Measurements from ENCODE around the gene S100A4.
"Not testable (repeated sequence)": the region's sequence is repeated elsewhere in the genome, so short reads cannot be mapped to it uniquely, and the experiment has no call there.

S100A4 gene

GRCh38 chr1:153583976-153584375, 38.4 kb upstream of the S100A4 start:
- TF ChIP-seq CTCF (IDR thresholded peaks at IDR 0.05; ENCODE audit: extremely low read depth, missing control alignments): no peak
- DNase-seq (ENCODE audit: low spot score): no peak

- DNase-seq (ENCODE audit: low spot score): not testable (repeated sequence)
Observed at GRCh38 chr1:153583514-153583913, 37.9 kb upstream of the S100A4 start.

GRCh38 chr1:153582836-153583235, 37.2 kb upstream of the S100A4 start:
- DNase-seq (ENCODE audit: low spot score): not testable (repeated sequence)

- TF ChIP-seq CTCF (IDR thresholded peaks at IDR 0.05; ENCODE audit: extremely low read depth, missing control alignments): no peak
- no peak for DNase-seq (ENCODE audit: low spot score)
Observed at GRCh38 chr1:153578936-153579335, 33.3 kb upstream of the S100A4 start.

- TF ChIP-seq CTCF (IDR thresholded peaks at IDR 0.05; ENCODE audit: extremely low read depth, missing control alignments): no peak
- DNase-seq (ENCODE audit: low spot score): no peak
Observed at GRCh38 chr1:153578490-153578889, 32.9 kb upstream of the S100A4 start.

GRCh38 chr1:153577624-153578051, 32.0 kb upstream of the S100A4 start:
- DNase-seq (ENCODE audit: low spot score): no peak
- TF ChIP-seq CTCF (IDR thresholded peaks at IDR 0.05; ENCODE audit: extremely low read depth, missing control alignments): no peak

- TF ChIP-seq CTCF (IDR thresholded peaks at IDR 0.05; ENCODE audit: extremely low read depth, missing control alignments): no peak
- DNase-seq (ENCODE audit: low spot score): no peak
Observed at GRCh38 chr1:153577138-153577537, 31.5 kb upstream of the S100A4 start.

- DNase-seq (ENCODE audit: low spot score): not testable (repeated sequence)
Observed at GRCh38 chr1:153575497-153575896, 29.9 kb upstream of the S100A4 start.

- not testable (repeated sequence) for DNase-seq (ENCODE audit: low spot score)
Observed at GRCh38 chr1:153575081-153575491, 29.5 kb upstream of the S100A4 start.

- no peak for TF ChIP-seq CTCF (IDR thresholded peaks at IDR 0.05; ENCODE audit: extremely low read depth, missing control alignments)
- no peak for DNase-seq (ENCODE audit: low spot score)
Observed at GRCh38 chr1:153573351-153573750, 27.7 kb upstream of the S100A4 start.

All from GM20000 (cell line).